Neural progenitor cell (in vitro differentiated cells): ENCODE data around the gene HECTD2.

Source experiments
- CTCF ChIP-seq: fragments of 200-600 bp; sonication (generic); IDR thresholded peaks from 2 replicates; pipeline ENCODE4 v1.5.1; 2017; ENCODE audit warnings: antibody characterized with exemption, mild to moderate bottlenecking
- EZH2 ChIP-seq: fragments of 200-600 bp; sonication (generic); IDR thresholded peaks from 2 replicates; pipeline ENCODE4 v1.6.1; 2017; ENCODE audit warnings: antibody characterized with exemption, mild to moderate bottlenecking, moderate library complexity
- EZH2phosphoT487 ChIP-seq: fragments of 200-600 bp; sonication (generic); IDR thresholded peaks from 2 replicates; pipeline ENCODE4 v1.6.1; 2017; ENCODE audit warnings: antibody characterized with exemption

GRCh38 chr10:91528768-91529167 lies 118.6 kb downstream of the HECTD2 start:
- TF ChIP-seq CTCF (no peak), EZH2 (no peak), EZH2phosphoT487 (no peak)
